Mesenchymal stem cell (in vitro differentiated cells and primary cell): ENCODE measurements around the gene ACTN3.

Experiments used
- DNase-seq: peaks from one replicate; pipeline ENCODE4 v3.0.0-alpha.2; 2013
- H2AFZ ChIP-seq: one replicate; pipeline ENCODE4 v1.6.1; 2013; ENCODE audit warnings: low read depth, mild to moderate bottlenecking, control low read depth, inconsistent platforms, low read length, moderate library complexity
- H2AK5ac ChIP-seq: 2 replicates; pipeline ENCODE4 v1.6.1; 2013; ENCODE audit warnings: low read length, moderate library complexity, mild to moderate bottlenecking, inconsistent platforms; ENCODE audit not compliant: severe bottlenecking
- H2BK120ac ChIP-seq: one replicate; pipeline ENCODE4 v1.6.1; 2013; ENCODE audit warnings: low read depth, mild to moderate bottlenecking, inconsistent platforms, low read length, moderate library complexity
- H2BK12ac ChIP-seq, 2 experiments: one replicate each; pipeline ENCODE4 v1.6.1; 2013; ENCODE audit warnings: inconsistent platforms in 2 of 2, low read length in 2 of 2, mild to moderate bottlenecking in 2 of 2, moderate library complexity in 2 of 2, control low read depth in 1 of 2
- H2BK15ac ChIP-seq: one replicate; pipeline ENCODE4 v1.6.1; 2013; ENCODE audit warnings: mild to moderate bottlenecking, low read depth, inconsistent platforms; ENCODE audit not compliant: poor library complexity, severe bottlenecking
- H2BK5ac ChIP-seq: 2 replicates; pipeline ENCODE4 v1.6.1; 2013; ENCODE audit warnings: low read depth, mild to moderate bottlenecking, low read length, control low read depth, inconsistent platforms; ENCODE audit not compliant: poor library complexity, severe bottlenecking
- H3K14ac ChIP-seq, 2 experiments: one replicate each; pipeline ENCODE4 v1.6.1; 2013; ENCODE audit warnings: inconsistent platforms in 2 of 2, low read length in 2 of 2, control low read depth in 1 of 2, mild to moderate bottlenecking in 1 of 2, moderate library complexity in 1 of 2
- H3K18ac ChIP-seq, 2 experiments: one replicate each; pipeline ENCODE4 v1.6.1; 2013; ENCODE audit warnings: inconsistent platforms in 2 of 2, low read length in 2 of 2, control low read depth in 1 of 2, low read depth in 1 of 2, mild to moderate bottlenecking in 1 of 2
- H3K23ac ChIP-seq, 2 experiments: one replicate each; pipeline ENCODE4 v1.6.1; 2013; ENCODE audit warnings: inconsistent platforms in 2 of 2, low read length in 2 of 2, mild to moderate bottlenecking in 2 of 2, moderate library complexity in 2 of 2, control low read depth in 1 of 2
- H3K27ac ChIP-seq: 2 replicates; pipeline ENCODE4 v1.5.1; 2013; ENCODE audit warnings: mild to moderate bottlenecking, moderate library complexity, low read length, control low read depth, inconsistent platforms; ENCODE audit not compliant: poor library complexity, severe bottlenecking
- H3K27me3 ChIP-seq, 2 experiments: 2 replicates each; pipeline versions ENCODE4 v1.6.1 to v1.7.0; 2013; ENCODE audit warnings: low read length in 2 of 2, mild to moderate bottlenecking in 2 of 2, moderate library complexity in 2 of 2, control low read depth in 1 of 2, inconsistent platforms in 1 of 2; ENCODE audit not compliant: control insufficient read depth in 1 of 2, insufficient read depth in 1 of 2
- H3K36me3 ChIP-seq, 2 experiments: 2 replicates each; pipeline versions ENCODE4 v1.6.1 to v1.7.0; 2013; ENCODE audit warnings: low read length in 2 of 2, control low read depth in 1 of 2, inconsistent platforms in 1 of 2, low read depth in 1 of 2, mild to moderate bottlenecking in 1 of 2; ENCODE audit not compliant: insufficient read depth in 2 of 2, control insufficient read depth in 1 of 2
- H3K4ac ChIP-seq, 2 experiments: one replicate each; pipeline ENCODE4 v1.6.1; 2013; ENCODE audit warnings: inconsistent platforms in 2 of 2, low read length in 2 of 2, mild to moderate bottlenecking in 2 of 2, moderate library complexity in 2 of 2, control low read depth in 1 of 2, low read depth in 1 of 2
- H3K4me1 ChIP-seq: 2 replicates; pipeline ENCODE4 v1.6.1; 2013; ENCODE audit warnings: low read depth, low read length, control low read depth; ENCODE audit not compliant: control insufficient read depth, insufficient read depth
- H3K4me2 ChIP-seq: 2 replicates; pipeline ENCODE4 v1.6.1; 2013; ENCODE audit warnings: low read length, mild to moderate bottlenecking, inconsistent platforms; ENCODE audit not compliant: poor library complexity, severe bottlenecking
- H3K4me3 ChIP-seq, 2 experiments: 2 replicates each; pipeline versions ENCODE4 v1.5.1 to v1.7.0; 2013; ENCODE audit warnings: low read length in 2 of 2, mild to moderate bottlenecking in 2 of 2, control low read depth in 1 of 2, low read depth in 1 of 2; ENCODE audit not compliant: insufficient read depth in 1 of 2
- H3K79me1 ChIP-seq: replicated peaks from 2 replicates; pipeline ENCODE4 v1.6.1; 2013; ENCODE audit warnings: mild to moderate bottlenecking, control low read depth, low read length, inconsistent platforms; ENCODE audit not compliant: poor library complexity, severe bottlenecking
- H3K9ac ChIP-seq: 2 replicates; pipeline ENCODE4 v1.7.0; 2013; ENCODE audit warnings: mild to moderate bottlenecking, low read length, moderate library complexity
- H3K9me3 ChIP-seq: 2 replicates; pipeline ENCODE4 v1.7.0; 2013; ENCODE audit warnings: mild to moderate bottlenecking, low read length; ENCODE audit not compliant: control insufficient read depth
- H4K8ac ChIP-seq: one replicate; pipeline ENCODE4 v1.6.1; 2013; ENCODE audit warnings: inconsistent platforms, mild to moderate bottlenecking, low read length, moderate library complexity
- H4K91ac ChIP-seq: one replicate; pipeline ENCODE4 v1.6.1; 2013; ENCODE audit warnings: mild to moderate bottlenecking, low read length, inconsistent platforms
- WGBS: methylation state at CpG from one replicate; pipeline ENCODE4 v1.1.7; 2013; ENCODE audit warnings: mixed read lengths; 5-methylcytosine and 5-hydroxymethylcytosine counted together

The ACTN3 gene

DNA sequence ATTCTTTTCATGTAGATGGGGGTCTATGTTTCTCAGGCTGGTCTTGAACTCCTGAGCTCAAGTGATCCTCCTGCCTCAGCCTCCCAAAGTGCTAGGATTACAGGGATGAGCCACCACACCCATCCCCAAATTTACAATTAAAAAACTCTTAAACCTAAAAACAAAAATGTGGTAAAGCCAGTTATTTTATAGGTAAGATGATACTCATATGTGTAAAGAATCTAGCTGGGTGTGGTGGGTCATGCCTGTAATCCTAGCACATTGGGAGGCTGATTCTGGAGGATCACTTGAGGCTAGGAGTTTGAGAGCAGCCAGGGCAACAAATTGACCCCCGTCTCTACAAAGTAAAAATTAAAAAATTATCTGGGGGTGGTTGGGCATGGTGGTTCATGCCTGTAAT, 65.8 kb downstream of the ACTN3 start:
- H3K27me3 ChIP-seq: no peaks in the 10 kb centered on the region
- H4K91ac ChIP-seq: no peak overlapping the region
- no peak overlapping the region for H3K4me2 ChIP-seq
- DNase-seq: no peak
- H3K23ac ChIP-seq: no peak overlapping the region
- H3K4me1 ChIP-seq: peaks cover 5% of the 10 kb centered on the region
- H2BK5ac ChIP-seq: no peak overlapping the region
- no peak overlapping the region for H3K27ac ChIP-seq
- H3K9ac ChIP-seq: no peak overlapping the region
- WGBS: 100% methylated on average over 1 of the region's 1 CpG
- H3K36me3 ChIP-seq: peaks cover 0 to 12% of the 10 kb centered on the region in 2 experiments
- no peak overlapping the region for H2AK5ac ChIP-seq
- no peak overlapping the region for H2BK120ac ChIP-seq
- no peak overlapping the region for H3K18ac ChIP-seq
- H3K4ac ChIP-seq: no peak overlapping the region
- no peak overlapping the region for H4K8ac ChIP-seq
- no peaks in the 10 kb centered on the region for H3K9me3 ChIP-seq
- H3K4me3 ChIP-seq: no peak overlapping the region
- H2AFZ ChIP-seq: no peak overlapping the region
- no peak overlapping the region for H3K14ac ChIP-seq
- H2BK15ac ChIP-seq: no peak overlapping the region
- H3K79me1 ChIP-seq: peaks cover 1% of the 10 kb centered on the region
- no peak overlapping the region for H2BK12ac ChIP-seq
